ENCODE measurements around the gene LRCH4.
A peak's percentile ranks its signal among the peaks of the same experiment; 100 is the strongest.

Gene LRCH4

DNA sequence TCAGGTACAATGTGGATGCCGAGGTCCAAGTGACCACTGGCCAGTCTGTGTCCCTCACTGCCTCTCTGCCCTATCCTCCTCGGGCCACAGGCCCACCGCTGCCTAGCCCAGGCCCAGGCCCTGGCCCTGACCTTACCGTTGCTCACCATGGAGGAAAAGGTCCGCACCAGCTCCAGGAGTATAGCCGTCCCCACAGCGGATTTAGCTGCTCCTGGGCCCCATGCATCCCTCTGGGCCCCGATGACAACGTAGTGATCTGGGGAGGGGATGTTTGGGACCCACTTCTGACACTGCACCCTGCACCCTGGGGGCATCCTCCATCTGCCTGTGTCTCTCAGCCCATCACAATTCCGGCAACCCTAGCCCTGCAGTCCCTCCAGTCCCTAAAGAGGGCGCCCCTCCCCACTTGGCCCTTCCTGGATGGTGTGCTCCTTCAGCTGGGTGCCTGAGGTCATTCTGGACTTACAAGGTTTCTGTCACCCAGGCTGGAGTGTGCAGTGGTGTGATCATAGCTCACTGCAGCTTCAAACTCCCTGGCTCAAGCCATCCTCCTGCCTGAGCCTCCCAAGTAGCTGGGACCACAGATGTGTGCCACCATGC is 43.3 kb upstream of the LRCH4 start:
- H2BK120ac ChIP-seq (ENCODE audit: low read depth, low read length): no peak overlapping the region
- H2BK12ac ChIP-seq (ENCODE audit: low read length): no peak overlapping the region
- no peak overlapping the region for H3K4me2 ChIP-seq (ENCODE audit: insufficient read depth, low read length, poor library complexity, severe bottlenecking)
- no peak overlapping the region for H2BK5ac ChIP-seq (ENCODE audit: low read length)
- peaks cover 0 to 25% (median 24%) of the 10 kb centered on the region in 3 experiments for H3K27me3 ChIP-seq (ENCODE audit: control insufficient read depth in 3 of 3, insufficient read depth in 3 of 3, low read depth in 1 of 3, low read length in 3 of 3)
- peaks cover 0 to 3% of the 10 kb centered on the region in 2 donors for H3K9me3 ChIP-seq (replicated peaks in 1 of 2; ENCODE audit: control insufficient read depth in 2 of 2, insufficient read depth in 1 of 2, low read depth in 1 of 2, low read length in 2 of 2)
- no peak overlapping the region for H4K91ac ChIP-seq (ENCODE audit: low read depth, low read length, poor library complexity)
- H3K27ac ChIP-seq (replicated peaks; ENCODE audit: low read length): no peak overlapping the region
- DNase-seq (ENCODE audit: low spot score): no peak
- H3K79me1 ChIP-seq (ENCODE audit: low read depth, low read length): no peaks in the 10 kb centered on the region
- H2AK5ac ChIP-seq (ENCODE audit: low read depth, low read length): peak overlapping the region; percentile 0
- WGBS, 2 donors (ENCODE audit: extremely low coverage in 2 of 2, insufficient read length in 2 of 2, insufficient replicate concordance in 1 of 2): no CpG with 5 or more reads among the region's 11 CpGs
- peaks cover 4 to 11% of the 10 kb centered on the region in 2 donors for H3K4me1 ChIP-seq (ENCODE audit: control insufficient read depth in 2 of 2, insufficient read depth in 1 of 2, low read depth in 1 of 2, low read length in 2 of 2)
- H2BK15ac ChIP-seq (ENCODE audit: low read length): no peak overlapping the region
- H3K4me3 ChIP-seq (ENCODE audit: low read length in 2 of 2): no peak overlapping the region
- no peak overlapping the region for H3K23ac ChIP-seq (ENCODE audit: low read depth, low read length, poor library complexity)
- H3K18ac ChIP-seq (ENCODE audit: low read length): no peak overlapping the region
- no peaks in the 10 kb centered on the region for H3K36me3 ChIP-seq (replicated peaks in 1 of 2; ENCODE audit: control insufficient read depth in 2 of 2, insufficient read depth in 2 of 2, low read length in 2 of 2)
- no peak overlapping the region for H3K4ac ChIP-seq (ENCODE audit: low read length)
- no peak overlapping the region for H3K14ac ChIP-seq (ENCODE audit: low read length)
- H3K9ac ChIP-seq (ENCODE audit: low read depth, low read length, poor library complexity): no peak overlapping the region
- no peak overlapping the region for H2AFZ ChIP-seq (ENCODE audit: low read length)
- no peak overlapping the region for H4K8ac ChIP-seq (ENCODE audit: low read depth, low read length)

DNA sequence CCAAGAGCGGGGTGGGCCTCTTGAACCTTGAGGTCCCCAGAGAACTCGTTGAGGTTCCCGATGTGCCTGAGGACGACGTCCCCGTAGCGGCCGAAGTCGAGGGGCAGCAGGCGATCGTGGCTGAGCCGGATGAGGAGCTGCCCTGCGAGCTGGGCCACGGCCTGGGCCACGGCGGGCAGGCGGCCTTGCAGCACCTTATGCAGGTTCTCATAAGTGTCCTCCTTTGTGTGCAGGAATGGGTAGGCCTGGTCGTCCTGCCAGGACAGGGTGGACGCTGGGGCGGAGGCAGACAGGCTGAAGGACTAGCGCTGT is 41.3 kb upstream of the LRCH4 start:
- Histone ChIP-seq H3K79me1 (ENCODE audit: low read depth, low read length) (no peaks in the 10 kb centered on the region), H2BK15ac (ENCODE audit: low read length) (peak overlapping the region; percentile 38), H2AK5ac (ENCODE audit: low read depth, low read length) (peak overlapping the region; percentile 88), H2AFZ (ENCODE audit: low read length) (peak overlapping the region; percentile 90), H3K14ac (ENCODE audit: low read length) (peak overlapping the region; percentile 87), H4K91ac (ENCODE audit: low read depth, low read length, poor library complexity) (no peak overlapping the region), H3K27ac (replicated peaks; ENCODE audit: low read length) (no peak overlapping the region), H3K4me3 (ENCODE audit: low read length in 2 of 2) (peak overlapping the region; percentile 39 to 64), H3K4me1 (ENCODE audit: control insufficient read depth in 2 of 2, insufficient read depth in 1 of 2, low read depth in 1 of 2, low read length in 2 of 2) (peaks cover 2 to 9% of the 10 kb centered on the region in 2 donors), H3K4ac (ENCODE audit: low read length) (no peak overlapping the region), H4K8ac (ENCODE audit: low read depth, low read length) (no peak overlapping the region), H2BK5ac (ENCODE audit: low read length) (peak overlapping the region; percentile 14), H2BK12ac (ENCODE audit: low read length) (peak overlapping the region; percentile 5), H3K9ac (ENCODE audit: low read depth, low read length, poor library complexity) (peak overlapping the region; percentile 79), H3K36me3 (replicated peaks in 1 of 2; ENCODE audit: control insufficient read depth in 2 of 2, insufficient read depth in 2 of 2, low read length in 2 of 2) (no peaks in the 10 kb centered on the region), H3K23ac (ENCODE audit: low read depth, low read length, poor library complexity) (peak overlapping the region; percentile 93), H3K18ac (ENCODE audit: low read length) (peak overlapping the region; percentile 88), H3K9me3 (replicated peaks in 1 of 2; ENCODE audit: control insufficient read depth in 2 of 2, insufficient read depth in 1 of 2, low read depth in 1 of 2, low read length in 2 of 2) (peaks cover 0 to 2% of the 10 kb centered on the region in 2 donors), H3K4me2 (ENCODE audit: insufficient read depth, low read length, poor library complexity, severe bottlenecking) (no peak overlapping the region), H3K27me3 (ENCODE audit: control insufficient read depth in 3 of 3, insufficient read depth in 3 of 3, low read depth in 1 of 3, low read length in 3 of 3) (peaks cover 0 to 7% (median 7%) of the 10 kb centered on the region in 3 experiments), H2BK120ac (ENCODE audit: low read depth, low read length) (no peak overlapping the region)
- no peak for DNase-seq (ENCODE audit: low spot score)
- WGBS, 2 donors (ENCODE audit: extremely low coverage in 2 of 2, insufficient read length in 2 of 2, insufficient replicate concordance in 1 of 2): no CpG with 5 or more reads among the region's 21 CpGs

DNA sequence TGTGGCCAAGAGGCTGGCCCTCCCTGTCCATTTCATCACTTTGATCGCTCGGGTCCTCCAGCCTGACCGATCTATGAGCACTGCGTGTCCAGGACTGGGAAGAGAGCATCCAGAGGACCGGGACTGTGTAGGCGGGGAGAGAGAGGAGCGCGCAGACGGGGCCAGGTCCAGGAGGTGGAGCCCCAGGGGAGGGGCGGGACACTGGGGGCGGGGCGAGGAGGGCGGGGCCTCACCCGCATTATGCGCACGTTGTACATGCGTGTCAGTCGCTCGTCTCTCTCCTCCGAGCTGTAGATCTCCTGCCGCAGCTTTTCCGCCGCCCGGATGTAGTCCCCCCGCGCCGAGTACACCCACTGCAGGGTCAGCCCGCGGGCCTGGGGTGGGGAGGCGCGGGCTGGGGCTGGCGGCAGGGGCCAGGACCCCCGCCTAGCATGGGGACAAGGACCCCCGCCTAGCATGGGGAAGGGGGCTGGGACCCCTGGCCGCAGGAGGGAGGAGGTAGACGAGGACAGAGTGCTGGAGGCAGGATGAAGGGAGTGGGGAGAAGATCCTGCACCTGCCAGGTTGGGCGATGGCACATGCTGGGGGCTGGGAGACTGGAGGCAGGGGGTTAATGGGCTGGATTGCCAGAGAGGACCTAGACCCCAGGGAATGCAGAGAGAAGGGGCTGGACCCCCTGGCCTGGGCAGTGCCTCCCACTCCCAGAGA is 40.8 kb upstream of the LRCH4 start:
- Histone ChIP-seq H3K9me3 (replicated peaks in 1 of 2; ENCODE audit: control insufficient read depth in 2 of 2, insufficient read depth in 1 of 2, low read depth in 1 of 2, low read length in 2 of 2) (peaks cover 0 to 2% of the 10 kb centered on the region in 2 donors), H3K23ac (ENCODE audit: low read depth, low read length, poor library complexity) (peak overlapping the region; percentile 93), H2BK120ac (ENCODE audit: low read depth, low read length) (peak overlapping the region; percentile 36), H3K27ac (replicated peaks; ENCODE audit: low read length) (no peak overlapping the region), H4K8ac (ENCODE audit: low read depth, low read length) (no peak overlapping the region), H2AFZ (ENCODE audit: low read length) (peak overlapping the region; percentile 90), H2BK15ac (ENCODE audit: low read length) (peak overlapping the region; percentile 38), H3K4me3 (ENCODE audit: low read length in 2 of 2) (peak overlapping the region; percentile 39 to 64), H3K14ac (ENCODE audit: low read length) (peak overlapping the region; percentile 87), H2BK12ac (ENCODE audit: low read length) (peak overlapping the region; percentile 5), H3K79me1 (ENCODE audit: low read depth, low read length) (no peaks in the 10 kb centered on the region), H4K91ac (ENCODE audit: low read depth, low read length, poor library complexity) (no peak overlapping the region), H2BK5ac (ENCODE audit: low read length) (peak overlapping the region; percentile 14), H3K9ac (ENCODE audit: low read depth, low read length, poor library complexity) (peak overlapping the region; percentile 79), H3K36me3 (replicated peaks in 1 of 2; ENCODE audit: control insufficient read depth in 2 of 2, insufficient read depth in 2 of 2, low read length in 2 of 2) (peaks cover 0 to under 1% of the 10 kb centered on the region in 2 donors), H3K4me1 (ENCODE audit: control insufficient read depth in 2 of 2, insufficient read depth in 1 of 2, low read depth in 1 of 2, low read length in 2 of 2) (peaks cover 2 to 9% of the 10 kb centered on the region in 2 donors), H3K27me3 (ENCODE audit: control insufficient read depth in 3 of 3, insufficient read depth in 3 of 3, low read depth in 1 of 3, low read length in 3 of 3) (peaks cover 0 to 2% (median 2%) of the 10 kb centered on the region in 3 experiments), H2AK5ac (ENCODE audit: low read depth, low read length) (peak overlapping the region; percentile 88), H3K4me2 (ENCODE audit: insufficient read depth, low read length, poor library complexity, severe bottlenecking) (peak overlapping the region; percentile 86), H3K18ac (ENCODE audit: low read length) (peak overlapping the region; percentile 88), H3K4ac (ENCODE audit: low read length) (no peak overlapping the region)
- DNase-seq (ENCODE audit: low spot score): peak; percentile 79
- WGBS, 2 donors (ENCODE audit: extremely low coverage in 2 of 2, insufficient read length in 2 of 2, insufficient replicate concordance in 1 of 2): no CpG with 5 or more reads among the region's 37 CpGs

DNA sequence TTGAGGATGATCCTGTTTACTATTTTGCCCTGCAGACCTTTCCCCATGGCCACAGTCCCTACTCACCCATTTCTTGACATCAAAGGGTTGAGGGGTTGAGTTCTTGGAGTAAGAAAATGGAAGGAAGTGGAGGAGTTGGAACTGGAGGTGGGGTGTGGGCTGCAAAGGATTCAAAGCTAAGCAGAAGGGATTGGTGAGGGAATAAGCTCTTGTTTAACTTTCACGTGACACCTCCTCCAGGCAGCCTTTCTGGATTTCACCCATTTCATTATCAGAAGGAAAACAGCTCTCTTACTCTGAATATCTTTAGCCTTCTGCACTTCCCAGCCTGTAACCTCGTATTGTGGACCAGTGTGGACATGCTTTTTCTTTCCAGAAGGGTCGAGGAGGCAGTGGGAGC is 40.1 kb upstream of the LRCH4 start:
- Histone ChIP-seq H3K4ac (ENCODE audit: low read length) (no peak overlapping the region), H3K18ac (ENCODE audit: low read length) (peak overlapping the region; percentile 80), H3K27ac (replicated peaks; ENCODE audit: low read length) (no peak overlapping the region), H4K8ac (ENCODE audit: low read depth, low read length) (no peak overlapping the region), H4K91ac (ENCODE audit: low read depth, low read length, poor library complexity) (no peak overlapping the region), H3K36me3 (replicated peaks in 1 of 2; ENCODE audit: control insufficient read depth in 2 of 2, insufficient read depth in 2 of 2, low read length in 2 of 2) (peaks cover 0 to 3% of the 10 kb centered on the region in 2 donors), H2BK120ac (ENCODE audit: low read depth, low read length) (no peak overlapping the region), H3K79me1 (ENCODE audit: low read depth, low read length) (no peaks in the 10 kb centered on the region), H2BK5ac (ENCODE audit: low read length) (no peak overlapping the region), H3K9ac (ENCODE audit: low read depth, low read length, poor library complexity) (peak overlapping the region; percentile 18), H3K14ac (ENCODE audit: low read length) (no peak overlapping the region), H3K4me2 (ENCODE audit: insufficient read depth, low read length, poor library complexity, severe bottlenecking) (peak overlapping the region; percentile 86), H3K27me3 (ENCODE audit: control insufficient read depth in 3 of 3, insufficient read depth in 3 of 3, low read depth in 1 of 3, low read length in 3 of 3) (no peaks in the 10 kb centered on the region), H2BK12ac (ENCODE audit: low read length) (no peak overlapping the region), H2AK5ac (ENCODE audit: low read depth, low read length) (no peak overlapping the region), H3K4me1 (ENCODE audit: control insufficient read depth in 2 of 2, insufficient read depth in 1 of 2, low read depth in 1 of 2, low read length in 2 of 2) (peaks cover 2 to 9% of the 10 kb centered on the region in 2 donors), H2BK15ac (ENCODE audit: low read length) (no peak overlapping the region), H2AFZ (ENCODE audit: low read length) (peak overlapping the region; percentile 90), H3K9me3 (replicated peaks in 1 of 2; ENCODE audit: control insufficient read depth in 2 of 2, insufficient read depth in 1 of 2, low read depth in 1 of 2, low read length in 2 of 2) (peaks cover 0 to 2% of the 10 kb centered on the region in 2 donors), H3K4me3 (ENCODE audit: low read length in 2 of 2) (peak overlapping the region; percentile 21 to 43), H3K23ac (ENCODE audit: low read depth, low read length, poor library complexity) (no peak overlapping the region)
- no CpG with 5 or more reads among the region's 3 CpGs for WGBS, 2 donors (ENCODE audit: extremely low coverage in 2 of 2, insufficient read length in 2 of 2, insufficient replicate concordance in 1 of 2)
- no peak for DNase-seq (ENCODE audit: low spot score)
